GM12878 (cell line): ENCODE data around the gene KCNH6.

Experiments used
- BCL11A ChIP-seq: IDR thresholded peaks from 2 replicates; pipeline ENCODE4 v1.6.1; 2011; ENCODE audit warnings: low read depth, low read length
- CEBPB ChIP-seq, 2 experiments: fragments of 150-350 bp in 1 of 2; IDR thresholded peaks; 2 replicates each; pipeline ENCODE4 v1.6.1; 2012 to 2014; ENCODE audit warnings: low read depth in 2 of 2, low read length in 2 of 2, borderline replicate concordance in 1 of 2, inconsistent platforms in 1 of 2
- EP300 ChIP-seq, 2 experiments: fragments of 150-350 bp in 1 of 2; IDR thresholded peaks; 2 replicates each; pipeline ENCODE4 v1.6.1; 2011 to 2012; ENCODE audit warnings: low read depth in 2 of 2, low read length in 2 of 2, borderline replicate concordance in 1 of 2, improper control_type of control experiment in 1 of 2, inconsistent platforms in 1 of 2; ENCODE audit not compliant: control insufficient read depth in 1 of 2
- EZH2 ChIP-seq: IDR thresholded peaks from 2 replicates; pipeline ENCODE4 v1.6.1; 2012; ENCODE audit warnings: low read depth, mild to moderate bottlenecking, control low read depth, inconsistent platforms, low read length, borderline replicate concordance; ENCODE audit not compliant: control insufficient read depth
- JUND ChIP-seq: IDR thresholded peaks from 2 replicates; pipeline ENCODE4 v1.6.1; 2012; ENCODE audit warnings: low read depth, mild to moderate bottlenecking, low read length, improper control_type of control experiment, moderate library complexity
- MYC ChIP-seq: IDR thresholded peaks from 2 replicates; pipeline ENCODE4 v1.6.1; 2011; ENCODE audit warnings: mild to moderate bottlenecking, low read length, moderate library complexity, inconsistent platforms; ENCODE audit not compliant: insufficient read depth, insufficient replicate concordance, insufficient read length, severe bottlenecking
- NR2F1 ChIP-seq: fragments of 450-650 bp; conservative IDR thresholded peaks from 2 replicates; pipeline ENCODE4 v1.6.1; 2017; ENCODE audit warnings: mild to moderate bottlenecking
- NRF1 ChIP-seq: conservative IDR thresholded peaks from 2 replicates; pipeline ENCODE4 v1.6.1; 2011; ENCODE audit warnings: mild to moderate bottlenecking, low read depth, low read length, improper control_type of control experiment
- POLR2AphosphoS5 ChIP-seq: IDR thresholded peaks from 2 replicates; pipeline ENCODE4 v1.6.1; 2011; ENCODE audit warnings: mild to moderate bottlenecking, low read length, inconsistent platforms
- RCOR1 ChIP-seq: conservative IDR thresholded peaks from 2 replicates; pipeline ENCODE4 v1.6.1; 2012; ENCODE audit warnings: low read depth, low read length, improper control_type of control experiment
- RFX5 ChIP-seq: IDR thresholded peaks from 2 replicates; pipeline ENCODE4 v1.6.1; 2011; ENCODE audit warnings: low read depth, low read length, improper control_type of control experiment
- ZSCAN29 ChIP-seq: fragments of 450-650 bp; IDR thresholded peaks from 2 replicates; pipeline ENCODE4 v1.6.1; 2017; ENCODE audit warnings: mild to moderate bottlenecking, moderate library complexity
- TF ChIP-seq, protein P1 (sequence below), 3 experiments: IDR thresholded peaks in 2 of 3; conservative IDR thresholded peaks in 1 of 3; 2 replicates each; pipeline ENCODE4 v1.5.1; 2011; ENCODE audit warnings: low read depth in 3 of 3, low read length in 3 of 3, mild to moderate bottlenecking in 3 of 3, control low read depth in 2 of 3, moderate library complexity in 2 of 3, inconsistent platforms in 1 of 3, mixed read lengths in 1 of 3; ENCODE audit not compliant: control insufficient read depth in 2 of 3, insufficient read depth in 1 of 3; ENCODE audit errors: extremely low read depth in 1 of 3
- TF ChIP-seq, protein P2 (sequence below): IDR thresholded peaks from 2 replicates; pipeline ENCODE4 v1.6.1; 2011; ENCODE audit warnings: low read depth, low read length, improper control_type of control experiment, borderline replicate concordance

DNA sequence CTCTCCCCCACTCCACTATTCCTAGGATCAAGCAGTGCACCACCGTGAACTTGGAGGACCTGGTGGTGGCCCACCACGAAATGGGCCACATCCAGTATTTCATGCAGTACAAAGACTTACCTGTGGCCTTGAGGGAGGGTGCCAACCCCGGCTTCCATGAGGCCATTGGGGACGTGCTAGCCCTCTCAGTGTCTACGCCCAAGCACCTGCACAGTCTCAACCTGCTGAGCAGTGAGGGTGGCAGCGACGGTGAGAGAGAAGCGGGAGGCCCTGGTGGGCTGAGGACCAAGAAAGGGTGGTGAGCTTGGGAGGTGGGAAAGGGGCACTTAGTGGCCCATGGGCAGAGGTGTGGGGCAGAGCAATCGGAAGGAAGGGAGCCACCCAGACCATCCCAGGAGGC is 29.7 kb upstream of the KCNH6 start:
- no peak for TF ChIP-seq MYC
- TF ChIP-seq, protein P1, sequence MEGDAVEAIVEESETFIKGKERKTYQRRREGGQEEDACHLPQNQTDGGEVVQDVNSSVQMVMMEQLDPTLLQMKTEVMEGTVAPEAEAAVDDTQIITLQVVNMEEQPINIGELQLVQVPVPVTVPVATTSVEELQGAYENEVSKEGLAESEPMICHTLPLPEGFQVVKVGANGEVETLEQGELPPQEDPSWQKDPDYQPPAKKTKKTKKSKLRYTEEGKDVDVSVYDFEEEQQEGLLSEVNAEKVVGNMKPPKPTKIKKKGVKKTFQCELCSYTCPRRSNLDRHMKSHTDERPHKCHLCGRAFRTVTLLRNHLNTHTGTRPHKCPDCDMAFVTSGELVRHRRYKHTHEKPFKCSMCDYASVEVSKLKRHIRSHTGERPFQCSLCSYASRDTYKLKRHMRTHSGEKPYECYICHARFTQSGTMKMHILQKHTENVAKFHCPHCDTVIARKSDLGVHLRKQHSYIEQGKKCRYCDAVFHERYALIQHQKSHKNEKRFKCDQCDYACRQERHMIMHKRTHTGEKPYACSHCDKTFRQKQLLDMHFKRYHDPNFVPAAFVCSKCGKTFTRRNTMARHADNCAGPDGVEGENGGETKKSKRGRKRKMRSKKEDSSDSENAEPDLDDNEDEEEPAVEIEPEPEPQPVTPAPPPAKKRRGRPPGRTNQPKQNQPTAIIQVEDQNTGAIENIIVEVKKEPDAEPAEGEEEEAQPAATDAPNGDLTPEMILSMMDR (IDR thresholded peaks at IDR 0.05 in 2 of 3, conservative IDR thresholded peaks at IDR 0.05 in 1 of 3; ENCODE audit: control insufficient read depth in 2 of 3, extremely low read depth in 1 of 3, insufficient read depth in 1 of 3, low read depth in 3 of 3, low read length in 3 of 3), result no peak
- TF ChIP-seq, protein P2, sequence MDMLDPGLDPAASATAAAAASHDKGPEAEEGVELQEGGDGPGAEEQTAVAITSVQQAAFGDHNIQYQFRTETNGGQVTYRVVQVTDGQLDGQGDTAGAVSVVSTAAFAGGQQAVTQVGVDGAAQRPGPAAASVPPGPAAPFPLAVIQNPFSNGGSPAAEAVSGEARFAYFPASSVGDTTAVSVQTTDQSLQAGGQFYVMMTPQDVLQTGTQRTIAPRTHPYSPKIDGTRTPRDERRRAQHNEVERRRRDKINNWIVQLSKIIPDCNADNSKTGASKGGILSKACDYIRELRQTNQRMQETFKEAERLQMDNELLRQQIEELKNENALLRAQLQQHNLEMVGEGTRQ, result no peak
- TF ChIP-seq EP300 (IDR thresholded peaks at IDR 0.05; ENCODE audit: borderline replicate concordance in 1 of 2, control insufficient read depth in 1 of 2, low read depth in 2 of 2, low read length in 2 of 2), result no peak
- TF ChIP-seq POLR2AphosphoS5, result no peak
- no peak for TF ChIP-seq EZH2
- no peak for TF ChIP-seq ZSCAN29
- no peak for TF ChIP-seq CEBPB (IDR thresholded peaks at IDR 0.05; ENCODE audit: borderline replicate concordance in 1 of 2, low read depth in 2 of 2, low read length in 2 of 2)
- no peak for TF ChIP-seq RFX5
- TF ChIP-seq NR2F1, result no peak
- TF ChIP-seq BCL11A, result no peak
- no peak for TF ChIP-seq NRF1
- TF ChIP-seq JUND, result no peak
- no peak for TF ChIP-seq RCOR1
